Keratinocyte (primary cell): ENCODE results near the gene TCF21.
A peak's percentile ranks its signal among the peaks of the same experiment; 100 is the strongest.

Experiments
- EZH2 ChIP-seq: IDR thresholded peaks from one replicate; pipeline ENCODE4 v1.6.1; 2012; ENCODE audit warnings: inconsistent platforms, mild to moderate bottlenecking, low read length, moderate library complexity
- TF ChIP-seq, protein P1 (sequence below), 3 experiments: IDR thresholded peaks in 1 of 3; conservative IDR thresholded peaks in 1 of 3; optimal IDR thresholded peaks in 1 of 3; 2 replicates in 2 of 3; 3 replicates in 1 of 3; pipeline versions ENCODE3 to v1.5.1; 2011; ENCODE audit warnings: low read length in 3 of 3, mild to moderate bottlenecking in 3 of 3, moderate library complexity in 2 of 3, control low read depth in 1 of 3, inconsistent platforms in 1 of 3; ENCODE audit not compliant: insufficient read depth in 2 of 3; ENCODE audit errors: extremely low read depth in 1 of 3

DNA sequence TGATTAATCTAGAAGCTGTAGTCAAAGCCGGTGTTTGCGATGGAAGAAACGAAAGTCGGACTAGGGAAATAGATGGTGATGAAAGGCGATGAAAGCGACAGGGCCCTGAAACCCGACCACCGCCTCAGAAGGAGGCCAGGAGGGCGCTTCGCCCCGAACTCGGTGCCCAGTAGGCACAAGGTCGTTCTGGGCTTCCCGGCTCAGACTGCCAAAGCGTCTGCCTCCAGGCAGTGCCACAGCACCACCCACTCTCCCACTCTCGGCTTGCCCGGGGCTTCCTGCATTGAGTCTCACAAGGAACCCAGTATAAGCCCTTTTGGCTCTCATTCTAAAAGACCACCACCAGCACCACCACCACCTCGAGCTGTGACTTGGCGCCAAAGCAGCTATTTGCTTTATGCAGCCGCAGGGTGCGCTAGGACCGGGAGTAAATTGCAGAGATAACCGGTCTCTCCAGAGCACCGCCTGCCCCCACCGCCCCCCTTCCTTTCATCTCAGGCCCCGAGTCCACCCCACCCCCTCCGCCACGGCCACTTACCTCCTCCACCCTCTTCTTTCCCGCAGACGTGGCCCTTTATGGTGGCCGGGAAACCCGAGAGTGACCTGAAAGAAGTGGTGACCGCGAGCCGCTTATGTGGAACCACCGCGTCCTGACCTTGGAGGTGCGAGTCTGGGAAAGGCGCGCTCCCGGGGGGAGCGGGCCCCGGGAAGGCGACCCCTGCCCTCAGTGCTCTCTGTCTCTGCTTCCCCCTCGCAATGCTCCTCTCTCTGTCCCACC lies 2.4 kb downstream of the TCF21 start:
- TF ChIP-seq, protein P1, sequence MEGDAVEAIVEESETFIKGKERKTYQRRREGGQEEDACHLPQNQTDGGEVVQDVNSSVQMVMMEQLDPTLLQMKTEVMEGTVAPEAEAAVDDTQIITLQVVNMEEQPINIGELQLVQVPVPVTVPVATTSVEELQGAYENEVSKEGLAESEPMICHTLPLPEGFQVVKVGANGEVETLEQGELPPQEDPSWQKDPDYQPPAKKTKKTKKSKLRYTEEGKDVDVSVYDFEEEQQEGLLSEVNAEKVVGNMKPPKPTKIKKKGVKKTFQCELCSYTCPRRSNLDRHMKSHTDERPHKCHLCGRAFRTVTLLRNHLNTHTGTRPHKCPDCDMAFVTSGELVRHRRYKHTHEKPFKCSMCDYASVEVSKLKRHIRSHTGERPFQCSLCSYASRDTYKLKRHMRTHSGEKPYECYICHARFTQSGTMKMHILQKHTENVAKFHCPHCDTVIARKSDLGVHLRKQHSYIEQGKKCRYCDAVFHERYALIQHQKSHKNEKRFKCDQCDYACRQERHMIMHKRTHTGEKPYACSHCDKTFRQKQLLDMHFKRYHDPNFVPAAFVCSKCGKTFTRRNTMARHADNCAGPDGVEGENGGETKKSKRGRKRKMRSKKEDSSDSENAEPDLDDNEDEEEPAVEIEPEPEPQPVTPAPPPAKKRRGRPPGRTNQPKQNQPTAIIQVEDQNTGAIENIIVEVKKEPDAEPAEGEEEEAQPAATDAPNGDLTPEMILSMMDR (optimal IDR thresholded peaks at IDR 0.05 in 1 of 3, IDR thresholded peaks at IDR 0.05 in 1 of 3, conservative IDR thresholded peaks at IDR 0.05 in 1 of 3; ENCODE audit: extremely low read depth in 1 of 3, insufficient read depth in 2 of 3, low read length in 3 of 3): no peak
- TF ChIP-seq EZH2: peak; percentile 83
